Breast epithelium (tissue), 4 donors: Measurements from ENCODE around the gene TIMM44. TPM values are rescaled to one million over a fixed set of nuclear protein-coding genes. Genes with fewer than 3 reads are reported as not detected.
A peak's percentile ranks its signal among the peaks of the same experiment; 100 is the strongest.

Source experiments
- DNase-seq, 2 donors: peaks; one replicate each; pipeline ENCODE4 v3.0.0-alpha.2; 2019; ENCODE audit warnings: low spot score in 2 of 2
- H3K27ac ChIP-seq, 2 donors: fragments of 200-600 bp; sonication (generic) in 1 of 2; one replicate each; pipeline ENCODE4 v1.5.1; 2016 to 2019; ENCODE audit warnings: mild to moderate bottlenecking in 1 of 2
- H3K27me3 ChIP-seq, 2 donors: fragments of 200-600 bp; sonication (generic) in 1 of 2; one replicate each; pipeline versions ENCODE4 v1.5.1 to v1.6.0; 2017 to 2019; ENCODE audit warnings: control low read depth in 1 of 2, mild to moderate bottlenecking in 1 of 2
- H3K36me3 ChIP-seq: fragments of 200-600 bp; one replicate; pipeline ENCODE4 v1.5.1; 2019
- H3K4me1 ChIP-seq, 2 donors: fragments of 200-600 bp; sonication (generic); one replicate each; pipeline ENCODE4 v1.5.1; 2016 to 2019; ENCODE audit warnings: control low read depth in 1 of 2
- H3K4me3 ChIP-seq, 3 donors: fragments of 200-600 bp; sonication (generic); 1 replicate in 2 of 3; 2 replicates in 1 of 3; pipeline ENCODE4 v1.5.1; 2016 to 2019; ENCODE audit warnings: mild to moderate bottlenecking in 3 of 3, moderate library complexity in 2 of 3
- H3K9me3 ChIP-seq, 2 donors: fragments of 200-600 bp; sonication (generic) in 1 of 2; one replicate each; pipeline ENCODE4 v1.5.1; 2016 to 2019; ENCODE audit warnings: control low read depth in 1 of 2
- POLR2A ChIP-seq: fragments of 450-650 bp; IDR thresholded peaks from one replicate; pipeline ENCODE4 v1.6.1; 2016; ENCODE audit warnings: antibody characterized with exemption, mild to moderate bottlenecking, moderate library complexity
- POLR2AphosphoS5 ChIP-seq, 3 donors: sonication (generic); formaldehyde crosslinking; IDR thresholded peaks; one replicate each; pipeline ENCODE4 v1.6.1; 2017; ENCODE audit warnings: antibody characterized with exemption in 3 of 3
- intact Hi-C: fragments of 100-400 bp; cut with DNase I; formaldehyde crosslinking; loops from one replicate; pipeline ENCODE4 v1.15.1; 2023; ENCODE audit warnings: low total_unique reads
- total RNA-seq, 3 donors: library from RNA; depleted of rRNA; stranded (reverse); fragments of >200 nt; gene quantifications; one replicate each; pipeline ENCODE4 v1.1.0, GENCODE V29; 2016
- TF ChIP-seq, protein P1 (sequence below), 3 donors: fragments of 450-650 bp; IDR thresholded peaks; one replicate each; pipeline ENCODE4 v1.5.1; 2016 to 2017; ENCODE audit warnings: antibody characterized with exemption in 3 of 3, mild to moderate bottlenecking in 3 of 3, moderate library complexity in 3 of 3

TIMM44 gene
- total RNA-seq, 3 donors from 2014 or later, result 29.3 to 59.6 (median 57.8) TPM

DNA sequence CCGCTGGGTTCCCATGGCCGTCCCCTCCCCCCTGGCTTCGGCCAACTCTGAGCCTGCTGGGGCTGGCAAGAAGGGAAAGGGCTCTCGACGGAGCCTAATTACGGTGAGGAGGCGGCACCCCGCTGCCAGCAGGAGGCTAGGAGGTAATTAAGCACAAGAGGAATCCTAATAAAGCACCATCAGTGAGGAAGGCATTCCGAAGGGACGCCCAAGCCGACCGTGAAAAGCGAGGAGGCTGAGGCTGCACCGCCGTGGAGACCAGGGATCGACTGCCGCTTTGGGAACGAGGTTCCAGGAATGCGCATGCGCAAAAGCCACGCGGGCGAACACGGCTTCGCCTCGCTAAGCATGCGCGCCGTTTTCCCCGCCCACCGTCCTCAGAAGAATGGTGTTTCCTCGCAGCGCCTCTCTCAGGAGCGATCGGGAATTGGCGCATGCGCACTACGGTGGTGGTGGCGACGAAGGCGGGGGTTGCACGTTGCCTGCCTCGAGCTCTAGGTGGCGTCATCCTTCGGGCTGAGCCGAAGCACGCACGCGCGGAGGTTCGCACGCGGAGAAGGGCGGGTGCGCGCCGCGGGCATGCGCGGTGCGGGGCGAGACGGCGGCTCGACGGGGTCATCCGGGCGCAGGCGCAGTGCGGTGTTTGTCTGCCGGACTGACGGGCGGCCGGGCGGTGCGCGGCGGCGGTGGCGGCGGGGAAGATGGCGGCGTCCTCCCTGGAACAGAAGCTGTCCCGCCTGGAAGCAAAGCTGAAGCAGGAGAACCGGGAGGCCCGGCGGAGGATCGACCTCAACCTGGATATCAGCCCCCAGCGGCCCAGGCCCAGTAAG, 40.0 kb downstream of the TIMM44 start, which contains the start of gene MAP2K7:
Gene MAP2K7, plus strand, starts transcription at position 634 of the 830 bp plus-strand sequence. Its CDS starts 68 bp downstream, at position 702.
- Histone ChIP-seq H3K27me3 (no peaks in the 10 kb centered on the region), H3K9me3 (no peaks in the 10 kb centered on the region), H3K27ac (peak within 1 kb of the TSS; percentile 92 to 94), H3K4me3 (peak within 1 kb of the TSS; percentile 85 to 89 (median 87)), H3K4me1 (peaks cover 14 to 18% of the 10 kb centered on the region in 2 donors), H3K36me3 (no peaks in the 10 kb centered on the region)
- DNase-seq, result peak; percentile 99 to 100
- TF ChIP-seq POLR2A, result peak; percentile 63
- TF ChIP-seq, protein P1, sequence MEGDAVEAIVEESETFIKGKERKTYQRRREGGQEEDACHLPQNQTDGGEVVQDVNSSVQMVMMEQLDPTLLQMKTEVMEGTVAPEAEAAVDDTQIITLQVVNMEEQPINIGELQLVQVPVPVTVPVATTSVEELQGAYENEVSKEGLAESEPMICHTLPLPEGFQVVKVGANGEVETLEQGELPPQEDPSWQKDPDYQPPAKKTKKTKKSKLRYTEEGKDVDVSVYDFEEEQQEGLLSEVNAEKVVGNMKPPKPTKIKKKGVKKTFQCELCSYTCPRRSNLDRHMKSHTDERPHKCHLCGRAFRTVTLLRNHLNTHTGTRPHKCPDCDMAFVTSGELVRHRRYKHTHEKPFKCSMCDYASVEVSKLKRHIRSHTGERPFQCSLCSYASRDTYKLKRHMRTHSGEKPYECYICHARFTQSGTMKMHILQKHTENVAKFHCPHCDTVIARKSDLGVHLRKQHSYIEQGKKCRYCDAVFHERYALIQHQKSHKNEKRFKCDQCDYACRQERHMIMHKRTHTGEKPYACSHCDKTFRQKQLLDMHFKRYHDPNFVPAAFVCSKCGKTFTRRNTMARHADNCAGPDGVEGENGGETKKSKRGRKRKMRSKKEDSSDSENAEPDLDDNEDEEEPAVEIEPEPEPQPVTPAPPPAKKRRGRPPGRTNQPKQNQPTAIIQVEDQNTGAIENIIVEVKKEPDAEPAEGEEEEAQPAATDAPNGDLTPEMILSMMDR (IDR thresholded peaks at IDR 0.05), result peak; percentile 42 to 54 (median 50)
- peak; percentile 69 to 85 (median 70) for TF ChIP-seq POLR2AphosphoS5 (IDR thresholded peaks at IDR 0.05)
- intact Hi-C loops, result loop anchor here (1.0 to 5.0 kb wide), 2 partner anchors 36 to 51 kb away; no protein-coding TSS in a partner anchor

DNA sequence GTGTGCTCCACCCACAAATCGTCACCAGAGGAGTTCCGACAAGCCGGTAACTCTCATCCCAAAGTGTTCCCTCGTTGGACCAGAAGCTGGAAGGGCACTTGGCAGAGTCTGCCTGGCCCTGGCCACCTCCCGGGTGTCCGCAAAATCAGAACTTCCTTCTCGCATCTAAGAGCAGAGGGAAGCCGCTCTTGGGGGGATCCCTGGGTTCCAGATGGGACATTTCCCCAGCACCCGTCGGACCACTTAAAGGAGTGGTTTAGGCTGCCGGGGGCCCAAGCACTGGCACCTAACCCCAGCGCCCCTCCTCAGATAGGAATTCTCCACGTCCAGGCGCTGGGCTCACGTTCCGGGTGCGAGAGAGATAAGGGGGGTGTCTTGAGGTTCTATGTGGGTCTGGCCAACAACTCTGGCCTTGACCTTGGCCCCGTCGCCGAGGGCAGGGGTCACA, 40.6 kb downstream of the TIMM44 start:
- H3K4me3 ChIP-seq, result peak overlapping the region; percentile 53 to 89 (median 87)

DNA sequence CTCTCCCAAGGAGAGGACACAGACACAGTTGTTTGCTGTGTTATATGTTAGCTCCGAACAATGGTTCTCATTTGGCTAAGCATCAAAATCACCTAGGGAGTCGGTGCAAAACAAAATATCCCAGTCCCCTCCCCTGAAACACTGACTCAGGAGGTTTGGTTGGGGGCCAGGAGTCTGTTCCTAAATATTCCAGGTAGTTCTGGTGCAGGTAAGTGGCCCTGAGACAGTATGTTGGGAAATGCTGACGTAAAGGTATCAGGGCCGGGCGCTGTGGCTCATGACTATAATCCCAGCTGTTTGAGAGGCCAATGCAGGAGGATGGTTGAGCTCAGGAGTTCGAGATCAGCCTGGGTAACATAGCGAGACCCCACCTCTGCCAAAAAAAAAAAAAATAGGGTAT, 42.1 kb downstream of the TIMM44 start:
- no peaks in the 10 kb centered on the region for H3K36me3 ChIP-seq
- H3K4me1 ChIP-seq, result peaks cover 14 to 18% of the 10 kb centered on the region in 2 donors
- H3K4me3 ChIP-seq, result no peak overlapping the region
- TF ChIP-seq POLR2AphosphoS5 (IDR thresholded peaks at IDR 0.05), result no peak
- TF ChIP-seq, protein P1 (IDR thresholded peaks at IDR 0.05), result no peak
- TF ChIP-seq POLR2A, result no peak
- intact Hi-C loops, result loop anchor here (5.0 kb wide), 1 partner anchor 49 kb away; no protein-coding TSS in a partner anchor
- H3K27ac ChIP-seq, result peak overlapping the region; percentile 62 to 92
- no peaks in the 10 kb centered on the region for H3K27me3 ChIP-seq
- no peaks in the 10 kb centered on the region for H3K9me3 ChIP-seq
- DNase-seq, result no peak

More for the DNA sequence above, 40.6 kb downstream of the TIMM44 start:
- peak overlapping the region; percentile 92 to 94 for H3K27ac ChIP-seq
- TF ChIP-seq POLR2AphosphoS5 (IDR thresholded peaks at IDR 0.05) (no peak), POLR2A (no peak)
- TF ChIP-seq, protein P1 (IDR thresholded peaks at IDR 0.05), result no peak
- no peak for DNase-seq
- intact Hi-C loops, result loop anchor here (1.0 to 5.0 kb wide), 2 partner anchors 36 to 51 kb away; no protein-coding TSS in a partner anchor
- no peaks in the 10 kb centered on the region for H3K9me3 ChIP-seq
- H3K27me3 ChIP-seq, result no peaks in the 10 kb centered on the region
- peaks cover 14 to 18% of the 10 kb centered on the region in 2 donors for H3K4me1 ChIP-seq
- H3K36me3 ChIP-seq, result no peaks in the 10 kb centered on the region

DNA sequence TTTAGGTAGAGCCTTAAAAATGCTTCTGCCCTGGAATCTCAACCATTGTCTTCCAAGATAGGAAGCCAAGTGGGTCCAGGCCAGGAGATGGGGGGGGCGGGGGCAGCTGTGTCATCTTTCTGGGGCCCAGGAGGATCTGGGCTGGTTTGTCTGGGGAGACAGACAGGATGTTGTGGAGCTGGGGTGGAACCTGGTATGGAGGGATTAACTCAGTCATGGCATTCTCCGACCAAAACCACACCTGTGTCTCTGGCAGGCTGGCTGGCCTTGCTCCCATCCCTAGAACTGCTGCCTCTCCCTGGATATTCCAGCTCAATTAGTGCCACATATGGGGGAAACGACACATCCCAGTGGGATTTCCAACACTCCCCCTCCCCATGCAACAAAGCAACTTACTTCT, 42.5 kb downstream of the TIMM44 start:
- Histone ChIP-seq H3K4me3 (no peak overlapping the region), H3K4me1 (peaks cover 14 to 18% of the 10 kb centered on the region in 2 donors), H3K36me3 (no peaks in the 10 kb centered on the region), H3K9me3 (no peaks in the 10 kb centered on the region), H3K27ac (peak overlapping the region; percentile 62 to 92), H3K27me3 (no peaks in the 10 kb centered on the region)
- TF ChIP-seq POLR2A (no peak), POLR2AphosphoS5 (IDR thresholded peaks at IDR 0.05) (no peak)
- TF ChIP-seq, protein P1 (IDR thresholded peaks at IDR 0.05), result no peak
- DNase-seq, result no peak
- intact Hi-C loops, result loop anchor here (5.0 kb wide), 1 partner anchor 49 kb away; no protein-coding TSS in a partner anchor
